OCI-M2 (cell line): Measurements from ENCODE around the gene XRCC4.
"Not testable (repeated sequence)": the region's sequence is repeated elsewhere in the genome, so short reads cannot be mapped to it uniquely, and the experiment has no call there.

Source experiments
- DNase-seq: peaks from one replicate; lab custom pipeline; 2025; ENCODE audit not compliant: unreplicated experiment; lab: John Stamatoyannopoulos, UW

Gene XRCC4

DNA sequence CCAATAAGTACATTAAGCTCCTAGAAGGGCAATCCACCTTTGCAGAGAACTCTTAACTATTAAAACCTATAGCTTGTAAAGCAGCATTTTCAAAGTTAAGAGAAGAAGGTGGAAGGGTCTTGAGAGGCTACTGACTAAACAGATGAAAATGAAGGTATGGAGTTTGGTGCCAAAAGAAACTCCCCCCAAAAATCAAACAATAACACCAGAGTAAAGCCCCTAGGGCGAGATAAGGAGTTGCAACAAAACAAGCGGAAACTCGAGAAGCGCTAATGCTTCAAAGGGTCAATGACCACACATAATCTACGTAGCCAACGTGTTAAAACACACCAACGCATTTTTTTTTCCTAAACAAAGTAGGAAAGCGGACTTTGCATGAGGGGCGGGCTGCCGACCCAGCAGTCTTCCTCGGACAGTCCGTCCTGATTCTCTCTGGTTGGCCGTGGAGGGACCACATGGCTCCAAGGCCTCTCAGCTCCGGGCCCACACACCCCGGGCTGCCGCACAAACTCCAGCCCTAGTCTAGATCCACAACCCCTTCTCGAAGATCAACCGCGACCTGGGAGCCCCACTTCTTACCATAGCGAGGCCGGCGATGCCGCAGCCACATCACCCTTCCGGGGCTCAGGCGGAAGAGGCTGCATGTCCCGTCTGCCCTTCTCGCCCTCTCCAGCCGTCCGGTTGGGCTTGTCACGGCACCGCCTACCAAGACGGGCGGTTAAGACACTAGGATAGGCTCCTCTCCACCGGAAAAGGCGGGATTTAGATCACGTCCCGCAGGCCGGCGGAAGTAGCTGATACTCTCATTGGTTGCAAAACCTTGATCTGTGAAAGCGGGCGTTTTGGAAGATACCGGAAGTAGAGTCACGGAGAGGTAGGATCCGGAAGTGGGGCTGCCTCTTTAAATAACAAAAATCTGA, at the start of gene XRCC4, which contains the start of gene TMEM167A:
XRCC4 (plus strand) TSS at position 806 of the 920 bp plus-strand sequence. CDS start 27,373 bp downstream, outside the sequence.
TMEM167A (minus strand) TSS at position 653 of the 920 bp plus-strand sequence; CDS start at position 582, 71 bp downstream.
- peak; percentile 84 for DNase-seq

- no peak for DNase-seq
Observed at GRCh38 chr5:83029912-83030311, 47.4 kb upstream of the XRCC4 start.

GRCh38 chr5:83031381-83031780, 46.0 kb upstream of the XRCC4 start:
- no peak for DNase-seq

GRCh38 chr5:83034036-83034435, 43.3 kb upstream of the XRCC4 start:
- no peak for DNase-seq

- DNase-seq, result no peak
Observed at GRCh38 chr5:83034528-83035207, 42.7 kb upstream of the XRCC4 start.

- no peak for DNase-seq
Observed at GRCh38 chr5:83035373-83036100, 41.8 kb upstream of the XRCC4 start.

DNA sequence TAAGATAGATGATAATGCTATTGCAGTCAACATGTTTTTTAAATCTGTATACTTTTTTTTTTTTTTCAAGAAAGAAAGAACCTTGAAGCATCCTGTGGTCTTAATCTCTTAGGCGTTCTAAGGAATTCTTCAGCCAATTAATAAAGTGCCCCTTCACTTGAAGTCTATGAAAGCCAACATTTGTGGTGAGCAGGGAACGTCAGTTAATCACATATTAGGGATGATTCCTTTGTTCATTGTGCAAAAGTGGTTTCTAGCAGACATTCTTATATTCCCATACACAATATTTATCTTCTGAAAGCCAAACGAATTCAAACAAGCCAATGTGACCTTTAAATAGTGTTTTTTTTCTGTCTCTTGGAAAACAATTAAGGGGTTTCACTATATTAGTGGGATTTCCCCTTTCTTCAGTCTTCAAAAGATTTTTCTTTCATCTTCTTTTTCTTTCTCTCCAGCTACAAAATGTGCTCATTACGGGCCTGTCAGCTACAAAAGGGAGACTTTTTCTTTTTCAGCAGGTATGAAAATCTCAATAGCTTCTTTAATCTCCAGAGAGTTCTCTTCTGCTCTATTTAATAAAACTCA, 40.3 kb upstream of the XRCC4 start:
- DNase-seq, result no peak

GRCh38 chr5:83038924-83039323, 38.4 kb upstream of the XRCC4 start:
- no peak for DNase-seq

GRCh38 chr5:83042507-83042906, 34.8 kb upstream of the XRCC4 start:
- DNase-seq, result no peak

DNA sequence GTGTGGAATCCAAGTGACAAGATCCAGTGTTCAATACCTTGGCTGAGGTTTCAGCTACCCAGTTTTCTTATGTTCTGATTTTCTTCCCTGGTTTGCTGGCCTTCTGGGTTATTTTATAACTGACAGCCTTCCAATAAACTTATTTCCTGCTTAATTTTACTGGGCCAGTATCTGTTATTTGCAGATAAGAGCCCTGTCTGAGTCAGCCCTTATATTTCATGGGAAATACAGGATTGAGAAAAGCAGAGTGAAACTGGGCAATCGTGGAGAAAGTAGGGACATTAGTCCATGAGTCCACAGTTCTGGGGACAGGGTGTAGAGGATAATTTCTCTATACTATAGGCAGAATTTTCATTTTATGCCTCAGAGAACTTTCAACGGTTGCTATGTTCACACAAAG, 32.4 kb upstream of the XRCC4 start:
- no peak for DNase-seq

GRCh38 chr5:83048277-83048676, 29.1 kb upstream of the XRCC4 start:
- DNase-seq, result no peak

- DNase-seq, result no peak
Observed at GRCh38 chr5:83048811-83049210, 28.5 kb upstream of the XRCC4 start.

DNA sequence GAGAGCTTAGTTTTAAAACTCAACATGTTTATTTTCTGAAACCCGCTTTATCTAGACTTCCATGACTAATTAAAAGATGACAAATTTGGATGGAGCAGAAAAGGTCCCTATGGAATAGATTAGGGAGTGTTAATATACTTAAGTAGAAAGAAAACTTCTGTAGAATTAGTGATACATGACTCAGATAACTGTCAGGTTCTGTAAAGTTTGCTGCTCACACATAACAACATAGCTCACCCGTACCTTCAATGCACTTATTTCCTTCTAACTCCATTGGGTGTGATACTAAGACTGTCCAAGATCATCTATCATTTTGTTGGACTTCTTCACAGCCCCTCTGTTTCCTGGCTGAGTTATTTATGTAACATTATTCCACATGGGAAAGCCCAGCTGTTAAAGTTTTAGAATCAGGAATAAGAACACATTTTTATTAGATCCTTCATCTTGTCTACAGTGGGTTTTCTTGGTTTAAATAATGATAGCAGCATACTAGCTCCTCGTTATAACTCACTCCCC, 27.9 kb upstream of the XRCC4 start:
- no peak for DNase-seq

DNA sequence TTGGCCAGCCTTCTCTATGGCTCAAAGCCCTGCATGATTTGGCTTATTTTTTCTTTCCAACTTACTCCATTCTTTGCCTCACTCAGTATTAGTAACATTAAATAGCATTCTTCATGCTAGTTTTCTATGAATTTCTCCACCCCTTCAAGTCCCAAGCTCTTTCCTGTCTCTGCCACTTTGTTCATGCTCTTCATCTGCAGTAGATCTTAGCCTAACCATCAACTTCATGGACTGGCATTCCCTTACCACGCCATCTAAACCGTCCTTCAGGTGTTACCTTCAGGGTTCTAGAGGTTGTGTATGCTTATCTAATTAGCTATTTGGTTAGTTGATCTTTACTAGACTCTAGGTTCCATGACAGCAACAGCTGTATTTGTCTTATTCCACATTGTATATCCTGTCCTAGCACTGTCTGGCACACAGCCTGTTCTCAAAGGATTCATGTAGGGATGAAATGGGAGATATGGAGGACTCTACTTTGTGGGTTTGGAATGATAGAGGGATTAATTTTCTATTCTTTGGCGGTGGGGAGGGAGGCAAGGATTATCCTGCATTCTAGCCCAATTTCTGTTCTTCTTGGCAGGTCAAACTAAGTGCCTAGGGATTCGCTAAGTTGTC, 26.5 kb upstream of the XRCC4 start:
- DNase-seq, result no peak

GRCh38 chr5:83055166-83055565, 22.2 kb upstream of the XRCC4 start:
- DNase-seq, result no peak

- DNase-seq, result no peak
Observed at GRCh38 chr5:83058726-83059125, 18.6 kb upstream of the XRCC4 start.

GRCh38 chr5:83059341-83059740, 18.0 kb upstream of the XRCC4 start:
- no peak for DNase-seq

DNA sequence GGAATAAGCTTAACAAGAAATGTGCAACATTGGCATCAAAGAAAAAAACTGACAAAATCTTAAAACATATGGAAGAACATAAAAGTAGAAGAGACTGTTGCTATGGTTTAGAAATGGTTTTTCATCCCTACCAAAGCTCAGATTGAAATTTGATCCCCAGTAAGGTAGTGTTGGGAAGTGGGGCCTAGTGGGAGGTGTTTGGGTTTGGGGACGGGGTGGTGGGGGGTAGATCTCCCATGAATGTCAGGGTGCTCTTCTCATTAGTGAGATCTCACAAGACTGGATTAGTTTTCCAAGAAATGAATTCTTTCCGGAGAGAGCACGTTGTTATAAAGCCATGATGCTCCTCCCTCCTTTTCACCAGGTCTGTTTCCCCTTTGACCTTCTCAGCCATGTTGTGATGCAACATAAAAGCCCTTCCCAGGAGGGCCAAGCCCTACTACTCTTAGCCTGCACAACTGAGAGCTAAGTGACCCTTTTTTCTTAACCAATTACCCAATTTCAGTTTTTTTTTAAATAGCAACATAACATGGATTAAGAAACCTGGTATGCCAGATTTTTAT, 10.7 kb upstream of the XRCC4 start:
- no peak for DNase-seq

DNA sequence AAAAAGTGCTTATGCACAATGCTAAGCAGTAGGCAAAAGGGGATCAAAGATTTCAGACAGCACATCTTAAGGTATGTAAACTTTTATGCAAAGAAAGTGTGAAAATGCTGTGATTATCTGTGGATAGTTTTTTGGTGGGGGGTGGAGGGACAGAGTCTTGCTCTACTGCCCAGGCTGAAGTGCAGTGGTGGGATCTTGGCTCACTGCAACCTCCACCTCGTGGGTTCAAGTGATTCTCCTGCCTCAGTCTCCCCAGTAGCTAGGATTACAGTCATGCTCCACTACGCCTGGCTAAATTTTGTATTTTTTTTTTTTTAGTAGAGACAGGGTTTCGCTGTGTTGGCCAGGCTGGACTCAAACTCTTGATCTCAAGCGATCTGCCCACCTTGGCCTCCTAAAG, 10.0 kb upstream of the XRCC4 start:
- DNase-seq, result not testable (repeated sequence)
